GM18526 (cell line): ENCODE data around the gene WDR48.
A peak's percentile ranks its signal among the peaks of the same experiment; 100 is the strongest.

Experiments
- POLR2A ChIP-seq: IDR thresholded peaks from 3 replicates; pipeline ENCODE4 v1.6.1; 2011; ENCODE audit not compliant: insufficient read length; ENCODE audit errors: extremely low read depth

WDR48 gene

DNA sequence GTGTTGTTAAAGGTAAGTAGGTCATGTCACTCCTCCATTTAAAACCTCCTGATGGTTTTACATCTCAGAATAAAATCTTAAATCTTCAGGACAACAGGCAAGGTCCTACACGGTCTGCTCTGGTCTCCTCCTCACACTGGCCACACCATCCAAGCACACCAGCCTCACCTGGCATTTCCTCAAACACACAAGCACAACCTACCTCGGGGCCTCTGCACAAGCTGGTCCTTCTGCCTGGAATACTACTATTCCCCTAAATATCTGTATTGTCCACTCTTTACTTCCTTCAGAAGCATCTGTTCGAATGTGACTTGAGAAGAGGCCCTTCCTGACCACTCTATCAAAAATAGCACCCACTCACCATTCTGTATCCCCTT is 53.9 kb downstream of the WDR48 start:
- no peak for TF ChIP-seq POLR2A

DNA sequence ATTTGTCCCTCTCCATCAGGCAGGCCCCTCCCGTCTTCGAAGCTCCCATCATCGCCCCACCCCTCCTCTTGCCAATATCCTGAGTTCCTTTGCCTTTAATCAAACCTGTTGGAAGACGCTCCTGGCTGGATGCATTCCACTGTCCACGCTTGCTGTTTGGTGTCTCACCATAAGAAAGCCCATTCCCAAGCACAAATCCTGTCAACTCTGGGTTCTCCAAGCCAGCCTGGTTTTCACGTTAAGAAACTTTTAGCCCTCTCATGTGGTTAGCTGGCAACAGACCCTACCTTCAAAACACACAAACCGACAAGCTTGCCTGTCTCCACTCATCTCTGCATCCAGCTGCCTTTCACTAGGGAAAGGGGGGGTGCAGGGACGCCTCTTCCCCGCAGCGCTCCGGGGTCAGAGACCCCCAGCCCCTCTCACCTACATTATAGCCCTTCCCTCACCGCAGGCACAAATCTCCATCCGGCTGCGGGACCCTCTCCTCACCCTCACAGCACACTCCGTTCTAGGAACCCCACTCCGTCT is 54.5 kb downstream of the WDR48 start:
- no peak for TF ChIP-seq POLR2A

DNA sequence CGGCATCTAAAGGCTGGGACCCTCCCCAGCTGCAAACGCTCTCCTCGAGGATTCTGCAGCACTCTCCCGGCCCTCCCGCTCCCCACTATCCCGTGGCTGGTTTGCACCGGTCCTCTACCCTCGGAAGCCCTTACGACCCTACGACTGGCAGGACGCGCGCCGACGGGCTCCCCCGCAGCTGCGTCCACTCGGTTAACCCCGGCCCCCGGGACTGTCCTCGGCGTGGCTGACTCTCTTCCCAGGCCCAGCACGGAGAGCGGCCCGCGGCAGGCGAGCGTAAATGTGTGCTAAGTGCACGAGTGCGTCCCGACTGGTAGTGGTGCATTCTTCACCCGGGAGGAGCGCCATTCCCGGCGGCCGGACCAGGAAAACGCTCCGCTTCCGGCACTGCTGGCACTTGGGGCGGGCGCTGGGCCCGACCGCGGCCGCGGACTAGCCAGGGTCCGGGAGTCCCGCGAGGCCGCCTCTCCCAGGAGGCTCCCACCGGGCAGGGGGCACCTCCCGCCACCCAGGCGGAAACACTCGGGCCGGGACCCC is 55.1 kb downstream of the WDR48 start:
- no peak for TF ChIP-seq POLR2A

DNA sequence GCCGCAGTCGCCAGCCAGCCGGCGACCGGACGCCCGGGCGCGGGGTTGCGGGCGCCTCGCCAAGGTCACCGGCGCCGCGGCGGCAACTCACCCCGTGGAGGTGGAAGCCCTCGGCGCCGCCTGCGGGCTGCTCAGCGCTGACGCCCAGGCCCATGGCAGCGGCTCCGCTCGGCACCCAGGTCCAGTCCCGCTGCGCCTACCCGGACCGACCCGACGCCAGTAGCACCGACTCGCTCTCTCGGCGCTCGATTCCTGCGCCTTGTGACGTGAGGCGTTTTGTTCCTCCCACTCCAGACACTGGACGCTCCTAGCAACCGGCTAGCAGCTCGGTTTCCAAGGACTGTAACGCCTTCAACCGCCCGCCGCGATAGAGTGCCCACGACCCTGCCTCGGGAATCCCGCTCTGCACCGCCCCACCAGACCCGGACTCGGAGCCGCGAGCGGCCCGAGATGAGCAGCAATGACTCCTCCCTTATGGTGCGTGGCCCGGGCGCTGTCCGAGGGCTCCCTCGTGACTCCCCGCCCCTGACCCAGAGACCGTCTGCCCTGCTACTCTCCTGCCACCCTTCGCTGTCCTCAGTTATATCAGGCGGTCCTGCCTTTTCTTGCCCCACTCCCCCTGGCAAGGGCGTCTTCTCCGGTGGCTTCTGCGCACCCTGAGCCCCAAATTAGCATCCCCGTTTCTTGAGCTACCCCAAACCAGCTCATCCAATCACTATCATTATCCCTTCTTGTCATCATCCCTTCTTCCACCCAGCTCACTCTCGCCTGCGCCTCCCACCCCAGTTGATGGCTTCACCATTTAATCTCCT is 55.8 kb downstream of the WDR48 start, which contains the start of the genes GORASP1 and TTC21A:
GORASP1 (minus strand) TSS at position 240 of the 812 bp plus-strand sequence; CDS start at position 154, 86 bp downstream.
TTC21A (plus strand) TSS at position 293 of the 812 bp plus-strand sequence; CDS start at position 451, 158 bp downstream.
- peak; percentile 36 for TF ChIP-seq POLR2A

DNA sequence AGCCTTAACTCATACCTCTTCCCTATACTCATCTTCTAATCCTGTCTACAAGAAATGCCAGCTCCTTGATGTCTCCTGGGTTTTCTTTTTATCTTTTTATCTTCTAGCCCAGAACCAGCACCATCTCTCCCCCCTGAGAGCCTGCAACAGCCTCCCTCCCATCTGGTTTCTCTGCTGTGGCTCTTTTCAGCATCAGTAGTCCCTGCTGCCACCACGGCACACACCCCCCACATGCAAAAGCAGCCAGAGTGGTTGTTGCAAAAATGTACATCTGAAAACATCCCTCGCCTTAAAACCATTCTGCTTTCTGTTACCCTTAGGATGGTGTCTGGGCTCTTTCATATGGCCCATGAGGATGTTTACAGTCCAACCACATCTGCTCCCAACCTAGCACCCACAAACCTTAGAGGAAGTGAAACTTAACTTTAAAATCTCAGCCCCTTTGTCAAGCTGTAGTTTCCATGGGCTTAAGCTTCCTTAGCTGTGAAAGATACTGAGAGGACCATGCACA is 56.4 kb downstream of the WDR48 start:
- no peak for TF ChIP-seq POLR2A

DNA sequence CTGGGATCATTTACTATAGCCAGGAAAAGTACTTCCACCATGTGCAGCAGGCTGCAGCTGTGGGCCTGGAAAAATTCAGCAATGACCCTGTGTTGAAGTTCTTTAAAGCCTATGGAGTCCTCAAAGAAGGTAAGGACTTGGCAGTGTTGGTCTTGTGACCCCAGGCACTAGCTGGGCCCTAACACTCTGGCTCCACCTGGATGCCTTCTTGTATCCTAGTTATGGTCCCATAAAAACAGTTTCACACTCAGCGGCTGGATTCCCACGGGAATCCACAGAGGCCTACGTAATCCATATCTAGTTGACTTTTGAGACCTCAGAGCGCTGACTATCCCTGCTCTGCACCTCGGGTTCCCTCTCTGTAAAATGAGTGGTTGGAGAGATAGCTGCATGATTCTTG is 57.3 kb downstream of the WDR48 start:
- TF ChIP-seq POLR2A: no peak

DNA sequence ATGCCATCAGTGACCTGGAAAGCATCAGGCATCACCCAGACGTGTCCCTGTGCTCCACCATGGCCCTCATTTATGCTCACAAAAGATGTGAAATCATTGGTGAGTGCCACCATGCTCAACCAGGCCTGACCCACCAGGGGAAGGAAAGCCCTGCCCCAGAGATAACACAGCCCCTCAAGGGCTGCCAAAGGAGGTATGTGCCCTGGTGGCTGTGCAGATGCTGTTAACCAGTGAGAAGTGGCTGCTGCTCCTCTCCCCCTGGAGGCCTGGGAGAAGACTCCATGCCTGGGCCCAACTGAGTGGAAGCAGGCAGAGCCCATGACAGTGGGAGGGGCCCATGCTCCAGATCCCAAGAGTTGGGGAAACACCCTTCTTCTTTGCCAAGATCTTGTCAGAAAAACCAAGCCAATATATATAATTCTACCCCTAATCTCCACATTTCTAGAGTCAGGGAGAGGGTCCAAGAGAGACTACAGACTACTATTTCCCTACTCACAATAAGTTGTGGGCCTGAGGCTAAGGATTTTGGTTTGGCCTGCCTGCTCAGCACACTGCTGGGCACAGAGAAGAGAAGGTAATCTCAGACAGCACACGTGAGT is 58.3 kb downstream of the WDR48 start:
- TF ChIP-seq POLR2A: no peak

DNA sequence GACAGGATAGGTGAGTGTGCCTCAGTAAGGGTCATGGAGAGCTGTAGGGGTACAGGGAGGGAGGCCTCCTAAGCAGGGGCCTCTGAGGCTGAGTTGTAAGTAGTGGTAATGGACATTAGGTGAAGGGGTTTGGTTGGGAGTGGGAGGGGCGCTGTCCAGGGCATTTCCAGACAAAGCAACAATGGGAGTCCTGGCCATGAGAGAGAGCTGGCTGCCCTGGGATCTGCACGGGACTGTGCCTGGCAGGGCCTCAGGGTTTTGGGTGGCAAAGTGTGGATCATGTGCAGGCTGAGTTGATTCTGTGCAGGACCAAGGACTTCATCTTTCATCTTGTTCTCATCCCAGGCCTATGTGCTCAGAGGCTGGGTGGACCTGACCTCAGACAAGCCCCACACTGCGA is 60.3 kb downstream of the WDR48 start:
- no peak for TF ChIP-seq POLR2A

DNA sequence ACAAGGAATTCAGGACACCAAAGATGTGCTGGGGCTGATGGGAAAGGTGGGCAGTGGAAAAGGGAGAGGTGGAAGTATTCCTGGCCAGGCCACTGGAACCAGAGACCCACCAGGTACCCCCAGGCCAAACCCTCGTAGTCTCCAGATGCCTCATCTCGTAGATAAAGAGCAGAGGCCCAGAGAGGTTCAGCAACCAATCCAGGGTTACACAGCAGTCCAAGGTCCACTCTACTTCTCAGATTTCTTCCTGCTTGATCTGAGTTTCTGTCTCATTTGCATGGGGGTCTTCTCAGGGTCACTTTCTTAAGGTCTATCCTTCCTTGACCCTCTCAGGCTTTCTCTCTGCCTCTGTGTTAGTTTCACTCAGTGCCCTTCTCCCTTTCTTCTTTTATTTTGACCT is 60.7 kb downstream of the WDR48 start:
- TF ChIP-seq POLR2A: no peak

DNA sequence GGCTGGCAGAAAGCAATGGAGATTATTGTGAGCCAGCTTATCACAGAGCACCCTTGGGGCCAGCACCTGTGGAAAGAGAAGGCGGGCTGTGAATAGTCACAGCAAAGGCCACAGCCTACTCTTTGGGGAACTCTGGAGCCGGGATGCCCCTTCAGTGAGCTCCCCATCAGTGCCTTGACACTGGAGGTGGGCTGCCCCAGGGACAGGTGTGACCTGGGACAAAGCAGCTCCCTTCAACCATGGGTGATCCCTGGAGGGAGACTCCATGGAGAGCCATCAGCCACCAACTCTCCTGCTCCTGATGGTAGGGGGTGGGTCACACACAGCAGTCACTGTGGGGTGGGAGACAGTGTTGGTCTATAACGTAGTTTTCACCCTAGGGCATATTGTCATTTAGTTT is 61.5 kb downstream of the WDR48 start:
- no peak for TF ChIP-seq POLR2A

DNA sequence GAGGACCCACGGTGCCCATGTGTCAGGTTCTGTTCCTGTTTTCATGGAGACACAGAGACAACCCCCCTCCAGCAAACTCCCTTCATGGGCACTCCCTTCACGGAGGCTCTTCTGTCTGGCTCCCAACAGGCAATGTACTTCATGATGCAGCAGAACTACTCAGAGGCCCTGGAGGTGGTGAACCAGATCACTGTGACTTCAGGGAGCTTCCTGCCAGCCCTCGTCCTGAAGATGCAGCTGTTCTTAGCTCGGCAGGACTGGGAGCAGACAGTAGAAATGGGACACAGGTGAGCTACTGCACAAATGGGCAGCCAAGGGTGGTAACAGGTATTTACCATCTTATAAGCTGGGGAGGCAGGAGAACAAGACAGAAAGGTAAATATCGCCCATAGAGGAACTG is 62.6 kb downstream of the WDR48 start:
- no peak for TF ChIP-seq POLR2A

DNA sequence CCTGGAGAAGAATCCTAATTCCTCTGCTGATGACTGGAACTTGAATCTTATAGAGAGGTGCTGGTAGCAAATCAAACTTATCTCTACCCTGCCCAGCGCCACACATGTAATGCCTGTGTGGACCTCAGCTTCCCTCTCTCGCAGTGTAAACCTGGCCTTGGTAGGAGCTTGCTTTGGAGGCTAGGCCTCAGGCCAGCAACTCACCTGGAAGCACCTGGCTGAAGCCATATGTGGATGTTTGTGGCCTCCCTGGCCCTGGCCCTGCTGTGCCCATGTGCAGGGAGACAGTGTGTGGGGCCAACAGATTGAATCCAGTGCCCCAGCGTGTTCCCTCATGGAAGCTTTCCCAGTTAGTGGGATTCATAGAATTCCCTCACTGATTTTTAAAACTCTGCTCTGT is 64.1 kb downstream of the WDR48 start:
- TF ChIP-seq POLR2A: no peak

DNA sequence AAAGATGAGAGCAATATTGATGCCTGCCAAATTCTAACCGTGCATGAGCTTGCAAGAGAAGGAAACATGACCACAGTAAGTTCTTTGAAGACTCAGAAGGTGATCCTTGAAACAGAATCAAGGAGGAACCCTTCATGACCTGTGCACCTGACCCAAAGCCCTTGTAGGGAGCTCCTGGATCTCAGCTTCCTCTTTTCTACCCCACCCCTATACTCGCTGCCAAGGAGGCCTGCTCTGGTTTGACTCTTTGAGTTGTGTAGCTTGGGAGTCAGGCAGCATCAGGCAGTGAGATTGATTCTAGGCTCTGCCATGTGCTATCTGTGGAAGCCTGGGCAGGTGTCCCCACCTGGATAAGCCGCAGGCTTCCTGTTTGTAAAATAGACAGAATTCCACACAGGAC is 66.3 kb downstream of the WDR48 start:
- TF ChIP-seq POLR2A: no peak

DNA sequence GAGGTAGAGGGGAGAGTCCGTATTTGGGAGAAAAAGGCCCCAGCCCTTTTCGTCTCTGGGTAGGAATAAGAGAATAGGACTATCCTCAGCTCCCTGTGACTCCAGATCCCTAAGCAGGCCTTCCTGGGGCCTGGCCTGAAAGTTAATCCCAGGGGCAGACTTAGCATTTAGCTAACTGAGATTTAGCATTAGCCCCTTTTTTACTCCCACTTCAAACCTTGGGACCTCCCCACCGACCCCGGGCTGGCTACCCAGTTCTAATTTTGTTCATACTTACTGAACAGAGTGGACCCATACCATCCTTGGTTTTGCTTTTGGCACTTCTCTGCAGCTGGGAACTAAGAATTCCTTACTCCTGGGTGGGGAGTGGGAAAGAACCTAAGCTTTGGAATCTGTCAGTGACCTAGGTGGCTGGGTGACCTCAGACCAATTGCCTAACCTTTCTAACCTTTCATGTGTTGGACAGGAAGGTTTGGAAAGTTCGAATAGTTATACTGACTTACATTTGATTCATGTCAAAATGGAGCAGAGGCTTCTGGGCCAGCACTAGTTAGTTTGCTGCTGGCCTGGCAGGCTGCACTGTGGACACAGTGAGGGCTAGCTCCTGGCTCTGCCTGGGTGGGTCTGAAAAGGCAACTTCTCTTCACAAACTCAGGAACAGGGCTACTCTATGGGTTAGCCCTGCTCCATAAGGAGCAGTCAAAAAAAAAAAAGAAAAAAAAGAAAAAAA is 67.3 kb downstream of the WDR48 start:
- TF ChIP-seq POLR2A: no peak

DNA sequence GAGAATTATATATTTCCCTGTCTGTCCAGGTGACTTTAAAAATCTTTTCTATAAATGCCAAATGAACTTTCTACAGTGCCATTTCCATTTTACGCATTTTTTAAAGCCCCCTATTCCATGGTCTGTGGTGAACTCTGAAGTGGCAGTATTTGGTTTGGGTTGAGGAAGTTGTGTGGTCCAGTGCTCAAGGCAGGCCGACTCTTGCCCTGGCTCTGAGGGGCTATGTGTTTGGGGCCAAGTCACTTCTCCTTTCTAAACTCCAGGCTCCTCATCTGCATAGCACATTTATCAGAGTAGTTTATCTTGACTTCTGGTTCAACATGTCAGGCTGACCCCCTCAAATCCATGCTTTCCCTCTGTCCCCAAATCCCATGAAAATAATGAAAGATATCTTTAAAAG is 69.8 kb downstream of the WDR48 start:
- no peak for TF ChIP-seq POLR2A

DNA sequence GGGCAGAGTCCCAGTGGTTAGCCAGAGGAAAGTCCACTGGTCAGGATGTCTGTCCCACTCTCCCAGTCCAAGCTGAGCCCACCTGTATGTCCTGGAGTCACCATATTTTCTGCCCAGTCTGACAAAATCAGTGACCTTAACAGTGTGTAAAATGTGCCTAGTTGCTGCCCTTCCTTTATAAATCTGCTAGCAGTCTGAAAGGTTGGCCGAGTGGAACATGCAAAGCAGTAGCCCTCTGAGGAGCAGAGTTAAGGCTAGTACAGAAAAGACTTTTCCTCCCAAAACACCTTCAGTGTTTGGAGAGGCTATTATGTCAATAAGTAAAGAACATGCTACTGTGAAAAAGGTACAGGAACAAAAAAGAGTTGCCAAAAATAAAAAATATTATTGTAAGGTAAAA is 71.0 kb downstream of the WDR48 start:
- TF ChIP-seq POLR2A: no peak
